MM.1S (cell line): ENCODE results near the gene PIWIL1.

Experiments
- DNase-seq: peaks from one replicate; pipeline ENCODE4 v3.0.0-alpha.2; 2015
- H2AFZ ChIP-seq: fragments of 300-600 bp; sonication (generic); 2 replicates; pipeline ENCODE4 v1.6.0; 2016; ENCODE audit warnings: antibody characterized with exemption, low read length
- H3F3A ChIP-seq: fragments of 300-600 bp; sonication (generic); 2 replicates; pipeline ENCODE4 v1.6.1; 2016; ENCODE audit warnings: mild to moderate bottlenecking, antibody characterized with exemption, low read length, moderate library complexity, mixed read lengths; ENCODE audit not compliant: insufficient read depth
- H3K27ac ChIP-seq: fragments of 300-600 bp; sonication (generic); 2 replicates; pipeline ENCODE4 v1.5.1; 2016; ENCODE audit warnings: mild to moderate bottlenecking, low read length
- H3K27me3 ChIP-seq: fragments of 300-600 bp; sonication (generic); replicated peaks from 2 replicates; pipeline ENCODE4 v1.6.0; 2016; ENCODE audit warnings: low read length; ENCODE audit not compliant: insufficient read depth
- H3K36me3 ChIP-seq: fragments of 300-600 bp; sonication (generic); replicated peaks from 2 replicates; pipeline ENCODE4 v1.6.1; 2016; ENCODE audit warnings: mild to moderate bottlenecking, low read length, mixed read lengths; ENCODE audit not compliant: insufficient read depth
- H3K4me1 ChIP-seq: fragments of 300-600 bp; sonication (generic); 2 replicates; pipeline ENCODE4 v1.6.1; 2016; ENCODE audit warnings: low read length, mixed read lengths
- H3K4me2 ChIP-seq: fragments of 300-600 bp; sonication (generic); 2 replicates; pipeline ENCODE4 v1.6.0; 2016; ENCODE audit warnings: low read depth, low read length
- H3K4me3 ChIP-seq: fragments of 300-600 bp; sonication (generic); 2 replicates; pipeline ENCODE4 v1.5.1; 2016; ENCODE audit warnings: low read length, mixed read lengths
- H3K79me2 ChIP-seq: fragments of 300-600 bp; sonication (generic); 2 replicates; pipeline ENCODE4 v1.6.1; 2016; ENCODE audit warnings: mixed run types, low read length, mixed read lengths
- H3K9ac ChIP-seq: fragments of 300-600 bp; sonication (generic); 2 replicates; pipeline ENCODE4 v1.6.1; 2016; ENCODE audit warnings: low read length, mixed read lengths
- H3K9me2 ChIP-seq: fragments of 300-600 bp; sonication (generic); replicated peaks from 2 replicates; pipeline ENCODE4 v1.6.1; 2016; ENCODE audit warnings: mild to moderate bottlenecking, low read length, mixed read lengths; ENCODE audit not compliant: insufficient read depth
- H3K9me3 ChIP-seq: fragments of 300-600 bp; sonication (generic); replicated peaks from 2 replicates; pipeline ENCODE4 v1.6.1; 2016; ENCODE audit warnings: mild to moderate bottlenecking, low read length, mixed read lengths; ENCODE audit not compliant: insufficient read depth
- H4K20me1 ChIP-seq: fragments of 300-600 bp; sonication (generic); 2 replicates; pipeline ENCODE4 v1.6.1; 2016; ENCODE audit warnings: mild to moderate bottlenecking, low read length, moderate library complexity, mixed read lengths; ENCODE audit not compliant: insufficient read depth
- CTCF ChIP-seq: fragments of 300-600 bp; sonication (generic); IDR thresholded peaks from 2 replicates; pipeline ENCODE4 v1.5.1; 2016; ENCODE audit warnings: antibody characterized with exemption, low read length, mixed read lengths
- EZH2 ChIP-seq: fragments of 300-600 bp; sonication (generic); optimal IDR thresholded peaks from 2 replicates; pipeline ENCODE3; 2017; ENCODE audit warnings: low read depth, mild to moderate bottlenecking, antibody characterized with exemption, low read length, mixed read lengths
- EZH2phosphoT487 ChIP-seq: fragments of 300-600 bp; sonication (generic); IDR thresholded peaks from 2 replicates; pipeline ENCODE4 v1.6.1; 2018; ENCODE audit warnings: antibody characterized with exemption, low read length

The PIWIL1 gene

GRCh38 chr12:130300737-130301535 is 36.8 kb upstream of the PIWIL1 start:
- no peak overlapping the region for H3K4me3 ChIP-seq
- H3K4me1 ChIP-seq = no peaks in the 10 kb centered on the region
- no peak overlapping the region for H3K9ac ChIP-seq
- H3K79me2 ChIP-seq = no peaks in the 10 kb centered on the region
- H3F3A ChIP-seq = no peaks in the 10 kb centered on the region
- no peaks in the 10 kb centered on the region for H3K27me3 ChIP-seq
- no peak overlapping the region for H3K27ac ChIP-seq
- no peaks in the 10 kb centered on the region for H3K9me2 ChIP-seq
- H2AFZ ChIP-seq = no peak overlapping the region
- no peaks in the 10 kb centered on the region for H3K36me3 ChIP-seq
- no peaks in the 10 kb centered on the region for H4K20me1 ChIP-seq
- H3K4me2 ChIP-seq = no peak overlapping the region
- no peak for TF ChIP-seq EZH2
- no peak for TF ChIP-seq CTCF
- no peak for TF ChIP-seq EZH2phosphoT487
- no peaks in the 10 kb centered on the region for H3K9me3 ChIP-seq
- no peak for DNase-seq

GRCh38 chr12:130301559-130301958 is 36.1 kb upstream of the PIWIL1 start:
- H3K27ac ChIP-seq = no peak overlapping the region
- no peaks in the 10 kb centered on the region for H3K9me2 ChIP-seq
- no peaks in the 10 kb centered on the region for H3K9me3 ChIP-seq
- no peaks in the 10 kb centered on the region for H3K36me3 ChIP-seq
- no peak for DNase-seq
- H3K27me3 ChIP-seq = no peaks in the 10 kb centered on the region
- no peaks in the 10 kb centered on the region for H3K79me2 ChIP-seq
- no peak for TF ChIP-seq CTCF
- no peak for TF ChIP-seq EZH2
- no peak for TF ChIP-seq EZH2phosphoT487
- H2AFZ ChIP-seq = no peak overlapping the region
- H3F3A ChIP-seq = no peaks in the 10 kb centered on the region
- H3K4me3 ChIP-seq = no peak overlapping the region
- no peaks in the 10 kb centered on the region for H4K20me1 ChIP-seq
- no peaks in the 10 kb centered on the region for H3K4me1 ChIP-seq
- H3K9ac ChIP-seq = no peak overlapping the region
- H3K4me2 ChIP-seq = no peak overlapping the region

- Histone ChIP-seq H3K4me3 (no peak overlapping the region), H3K36me3 (no peaks in the 10 kb centered on the region), H3K79me2 (no peaks in the 10 kb centered on the region), H3K9me2 (no peaks in the 10 kb centered on the region), H4K20me1 (no peaks in the 10 kb centered on the region), H3K9ac (no peak overlapping the region), H3K9me3 (no peaks in the 10 kb centered on the region), H3K4me1 (no peaks in the 10 kb centered on the region), H3F3A (no peaks in the 10 kb centered on the region), H3K27ac (no peak overlapping the region), H2AFZ (no peak overlapping the region), H3K4me2 (no peak overlapping the region), H3K27me3 (no peaks in the 10 kb centered on the region)
- TF ChIP-seq CTCF (no peak), EZH2 (no peak), EZH2phosphoT487 (no peak)
- no peak for DNase-seq
Observed at GRCh38 chr12:130303781-130304180, 33.9 kb upstream of the PIWIL1 start.
